Neuronal stem cell (in vitro differentiated cells): ENCODE data around the gene AMZ1.
"Not testable (repeated sequence)": the region's sequence is repeated elsewhere in the genome, so short reads cannot be mapped to it uniquely, and the experiment has no call there.

Experiments used
- DNase-seq: peaks from one replicate; pipeline ENCODE4 v3.0.0-alpha.2; 2013; ENCODE audit warnings: low spot score
- H2AFZ ChIP-seq: one replicate; pipeline ENCODE4 v1.6.1; 2013; ENCODE audit warnings: mild to moderate bottlenecking, low read length, inconsistent platforms
- H2AK5ac ChIP-seq: 2 replicates; pipeline ENCODE4 v1.6.1; 2013; ENCODE audit warnings: low read depth, mild to moderate bottlenecking, inconsistent platforms, low read length, moderate library complexity, mixed read lengths
- H2BK120ac ChIP-seq: 2 replicates; pipeline ENCODE4 v1.6.1; 2013; ENCODE audit warnings: low read depth, mild to moderate bottlenecking, inconsistent platforms, low read length, moderate library complexity, mixed read lengths
- H2BK12ac ChIP-seq: one replicate; pipeline ENCODE4 v1.6.1; 2013; ENCODE audit warnings: low read length, inconsistent platforms
- H2BK15ac ChIP-seq: 2 replicates; pipeline ENCODE4 v1.6.1; 2013; ENCODE audit warnings: mild to moderate bottlenecking, low read length, inconsistent platforms, mixed read lengths
- H2BK5ac ChIP-seq: one replicate; pipeline ENCODE4 v1.6.1; 2013; ENCODE audit warnings: inconsistent platforms, mild to moderate bottlenecking, low read length, moderate library complexity
- H3K14ac ChIP-seq: one replicate; pipeline ENCODE4 v1.6.1; 2013; ENCODE audit warnings: low read length, inconsistent platforms
- H3K18ac ChIP-seq: 2 replicates; pipeline ENCODE4 v1.6.1; 2013; ENCODE audit warnings: low read length, inconsistent platforms
- H3K23ac ChIP-seq: 2 replicates; pipeline ENCODE4 v1.6.1; 2013; ENCODE audit warnings: low read depth, mild to moderate bottlenecking, mixed read lengths, low read length, inconsistent platforms; ENCODE audit not compliant: poor library complexity
- H3K27ac ChIP-seq: replicated peaks from 3 replicates; pipeline ENCODE4 v1.5.1; 2013; ENCODE audit warnings: low read length, inconsistent platforms
- H3K27me3 ChIP-seq, 3 experiments: 2 replicates each; pipeline ENCODE4 v1.6.1; 2013; ENCODE audit warnings: low read length in 3 of 3, mild to moderate bottlenecking in 2 of 3, inconsistent platforms in 1 of 3, low read depth in 1 of 3, mixed read lengths in 1 of 3, moderate library complexity in 1 of 3; ENCODE audit not compliant: control insufficient read depth in 3 of 3, insufficient read depth in 3 of 3
- H3K36me3 ChIP-seq, 2 donors: replicated peaks in 1 of 2; 2 replicates each; pipeline ENCODE4 v1.6.1; 2013; ENCODE audit warnings: low read length in 2 of 2; ENCODE audit not compliant: control insufficient read depth in 2 of 2, insufficient read depth in 2 of 2
- H3K4ac ChIP-seq: 2 replicates; pipeline ENCODE4 v1.6.1; 2013; ENCODE audit warnings: inconsistent platforms, mild to moderate bottlenecking, low read length, moderate library complexity
- H3K4me1 ChIP-seq, 2 donors: 1 replicate in 1 of 2; 2 replicates in 1 of 2; pipeline ENCODE4 v1.6.1; 2013; ENCODE audit warnings: low read length in 2 of 2, low read depth in 1 of 2; ENCODE audit not compliant: control insufficient read depth in 2 of 2, insufficient read depth in 1 of 2
- H3K4me2 ChIP-seq: one replicate; pipeline ENCODE4 v1.6.1; 2013; ENCODE audit warnings: mild to moderate bottlenecking, low read length, inconsistent platforms; ENCODE audit not compliant: insufficient read depth, poor library complexity, severe bottlenecking
- H3K4me3 ChIP-seq, 2 donors: 2 replicates each; pipeline ENCODE4 v1.5.1; 2013; ENCODE audit warnings: low read length in 2 of 2, mild to moderate bottlenecking in 2 of 2, inconsistent platforms in 1 of 2, moderate library complexity in 1 of 2
- H3K79me1 ChIP-seq: one replicate; pipeline ENCODE4 v1.6.1; 2013; ENCODE audit warnings: low read depth, mild to moderate bottlenecking, inconsistent platforms, low read length, moderate library complexity
- H3K9ac ChIP-seq: one replicate; pipeline ENCODE4 v1.6.1; 2013; ENCODE audit warnings: mild to moderate bottlenecking, low read depth, low read length, inconsistent platforms; ENCODE audit not compliant: poor library complexity
- H3K9me3 ChIP-seq, 2 donors: replicated peaks in 1 of 2; 2 replicates each; pipeline versions ENCODE3 to v1.6.1; 2013; ENCODE audit warnings: low read length in 2 of 2, mild to moderate bottlenecking in 2 of 2, inconsistent platforms in 1 of 2, low read depth in 1 of 2, mixed read lengths in 1 of 2, moderate library complexity in 1 of 2; ENCODE audit not compliant: control insufficient read depth in 2 of 2, insufficient read depth in 1 of 2
- H4K8ac ChIP-seq: one replicate; pipeline ENCODE4 v1.6.1; 2013; ENCODE audit warnings: low read depth, mild to moderate bottlenecking, inconsistent platforms, low read length, moderate library complexity
- H4K91ac ChIP-seq: one replicate; pipeline ENCODE4 v1.6.1; 2013; ENCODE audit warnings: low read length, low read depth, mild to moderate bottlenecking, inconsistent platforms; ENCODE audit not compliant: poor library complexity
- WGBS, 2 donors: extraction: QIAGEN DNeasy Blood & Tissue Kit; methylation state at CpG; one replicate each; pipeline ENCODE4 v1.1.7; 2013; ENCODE audit warnings: missing lambda C conversion rate in 2 of 2, mixed read lengths in 1 of 2; ENCODE audit not compliant: insufficient read length in 2 of 2, insufficient replicate concordance in 1 of 2; ENCODE audit errors: extremely low coverage in 2 of 2; 5-methylcytosine and 5-hydroxymethylcytosine counted together

Gene AMZ1

DNA sequence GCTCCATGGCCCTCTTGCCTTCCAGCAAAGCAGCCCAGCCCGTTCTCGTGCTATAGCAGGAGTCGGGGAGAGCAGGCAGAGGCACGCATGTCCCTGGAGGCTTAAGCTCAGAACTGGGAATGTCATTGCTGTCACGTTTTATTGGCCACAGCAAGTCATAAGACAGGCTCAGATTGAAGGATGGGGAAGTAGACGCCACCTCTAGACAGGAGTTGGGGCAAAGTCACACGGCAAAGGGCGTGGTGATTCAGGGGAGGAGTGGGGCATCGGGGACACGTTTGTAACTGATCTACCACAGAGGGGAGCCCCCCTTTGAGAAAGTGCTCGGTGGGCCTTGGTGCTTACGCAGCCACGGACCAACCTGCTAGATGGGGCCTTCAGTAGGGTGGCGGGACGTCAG lies 9.5 kb upstream of the AMZ1 start:
- H3K27ac ChIP-seq, H3K27me3 ChIP-seq, H3K36me3 ChIP-seq, H3K9ac ChIP-seq, H3K23ac ChIP-seq, H3K9me3 ChIP-seq, H3K4me2 ChIP-seq, H2AK5ac ChIP-seq, H4K8ac ChIP-seq, H2AFZ ChIP-seq, H2BK15ac ChIP-seq, H4K91ac ChIP-seq, H2BK12ac ChIP-seq, H2BK5ac ChIP-seq, H3K4ac ChIP-seq, H3K4me3 ChIP-seq, DNase-seq, H3K14ac ChIP-seq, H3K79me1 ChIP-seq, H3K18ac ChIP-seq, H3K4me1 ChIP-seq, H2BK120ac ChIP-seq: not testable (repeated sequence)
- WGBS, 2 donors = no CpG with 5 or more reads among the region's 15 CpGs

DNA sequence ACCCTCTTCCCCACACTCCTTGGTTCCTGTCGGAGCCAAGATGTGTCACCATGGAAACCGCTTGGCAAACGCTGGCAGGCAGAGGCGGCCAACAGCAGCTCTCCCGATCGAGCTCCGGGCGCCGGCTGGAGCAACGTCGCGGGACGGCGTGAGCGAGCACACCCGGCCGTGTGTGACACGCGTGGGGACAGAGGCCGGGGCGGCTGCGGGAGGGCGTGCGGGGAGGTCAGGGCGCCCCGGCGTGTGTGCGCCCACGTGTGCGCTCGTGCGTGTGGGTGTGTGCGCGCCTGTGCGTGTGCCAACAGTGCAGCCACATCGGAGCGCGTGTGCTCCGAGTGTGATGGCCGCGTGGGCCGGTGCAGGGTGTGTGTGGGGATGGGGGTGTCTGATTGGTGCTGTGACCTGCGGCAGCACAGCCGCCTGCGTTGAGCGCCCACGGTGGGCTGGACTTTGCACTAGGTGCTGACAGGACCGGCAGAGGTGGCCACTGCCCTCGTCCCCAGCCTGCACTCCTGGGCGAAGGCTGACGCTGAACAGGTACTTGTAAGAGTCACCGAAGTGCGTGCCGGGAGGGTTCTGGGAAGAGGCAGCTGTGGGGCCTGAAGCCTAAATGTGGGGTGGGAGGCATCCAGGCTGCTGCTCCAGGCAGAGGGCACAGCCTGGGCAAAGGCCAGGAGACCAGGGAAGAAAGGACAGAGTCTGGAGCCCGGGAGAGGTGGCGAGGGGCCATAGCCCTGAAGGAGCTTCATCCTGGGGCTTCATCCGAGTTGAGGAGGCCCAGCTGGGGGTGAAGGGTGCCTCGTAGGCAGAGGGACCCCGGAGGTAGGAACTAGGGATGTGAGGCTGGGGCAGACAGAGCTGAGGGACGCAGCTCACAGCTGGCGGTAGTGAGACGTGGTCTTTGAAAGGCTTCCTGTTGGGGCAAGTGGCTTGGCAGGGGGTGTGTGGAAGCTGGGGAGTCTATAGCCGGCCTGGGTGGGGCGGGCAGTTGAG lies 8.6 kb upstream of the AMZ1 start:
- H2BK12ac ChIP-seq = peak overlapping the region; percentile 30
- H4K91ac ChIP-seq, H3K9ac ChIP-seq, H3K4me1 ChIP-seq, H3K27ac ChIP-seq, H3K79me1 ChIP-seq, H3K23ac ChIP-seq, H2AFZ ChIP-seq, H3K4me2 ChIP-seq, H3K4ac ChIP-seq, H3K9me3 ChIP-seq, DNase-seq, H3K14ac ChIP-seq, H3K27me3 ChIP-seq, H3K36me3 ChIP-seq, H3K4me3 ChIP-seq, H4K8ac ChIP-seq, H2BK120ac ChIP-seq: not testable (repeated sequence)
- H3K18ac ChIP-seq = peak overlapping the region; percentile 31
- H2BK5ac ChIP-seq = peak overlapping the region; percentile 88
- WGBS, 2 donors = no CpG with 5 or more reads among the region's 64 CpGs
- peak overlapping the region; percentile 28 for H2AK5ac ChIP-seq
- peak overlapping the region; percentile 54 for H2BK15ac ChIP-seq

DNA sequence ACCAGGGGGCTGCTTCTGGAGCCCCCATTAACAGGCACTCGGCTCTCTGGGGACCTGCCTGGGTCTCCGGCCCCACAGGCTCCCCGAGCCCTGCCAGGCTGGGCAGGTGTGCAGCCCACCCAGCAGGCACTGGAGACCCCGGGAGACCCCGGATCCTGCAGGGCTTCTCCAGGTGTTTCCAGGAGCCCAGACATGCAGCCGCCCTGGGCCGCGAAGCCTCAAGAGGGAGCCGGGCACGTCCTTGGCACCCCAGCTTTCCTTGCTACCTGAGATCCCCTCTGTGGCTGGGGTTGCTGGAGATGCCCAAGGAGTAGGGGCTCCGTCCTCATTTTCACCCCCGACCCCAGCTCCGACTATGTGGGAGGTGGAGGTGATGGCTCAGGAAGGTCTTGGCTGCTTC lies 7.7 kb upstream of the AMZ1 start:
- Histone ChIP-seq H3K9ac (no peak overlapping the region), H3K27ac (no peak overlapping the region), H3K4me2 (no peak overlapping the region), H3K23ac (no peak overlapping the region), H3K36me3 (no peaks in the 10 kb centered on the region), H3K27me3 (no peaks in the 10 kb centered on the region), H2BK15ac (peak overlapping the region; percentile 38), H2AFZ (no peak overlapping the region), H3K18ac (peak overlapping the region; percentile 86), H3K14ac (no peak overlapping the region), H4K8ac (no peak overlapping the region), H2BK120ac (peak overlapping the region; percentile 74), H3K9me3 (peaks cover 2 to 10% of the 10 kb centered on the region in 2 donors), H3K4ac (no peak overlapping the region), H2BK12ac (peak overlapping the region; percentile 47), H2BK5ac (peak overlapping the region; percentile 88), H4K91ac (no peak overlapping the region), H3K4me1 (peaks cover 0 to 9% of the 10 kb centered on the region in 2 donors), H2AK5ac (peak overlapping the region; percentile 95), H3K79me1 (no peaks in the 10 kb centered on the region), H3K4me3 (peak overlapping the region in 1 of 2 donors; percentile 52)
- WGBS, 2 donors = no CpG with 5 or more reads among the region's 13 CpGs
- no peak for DNase-seq

DNA sequence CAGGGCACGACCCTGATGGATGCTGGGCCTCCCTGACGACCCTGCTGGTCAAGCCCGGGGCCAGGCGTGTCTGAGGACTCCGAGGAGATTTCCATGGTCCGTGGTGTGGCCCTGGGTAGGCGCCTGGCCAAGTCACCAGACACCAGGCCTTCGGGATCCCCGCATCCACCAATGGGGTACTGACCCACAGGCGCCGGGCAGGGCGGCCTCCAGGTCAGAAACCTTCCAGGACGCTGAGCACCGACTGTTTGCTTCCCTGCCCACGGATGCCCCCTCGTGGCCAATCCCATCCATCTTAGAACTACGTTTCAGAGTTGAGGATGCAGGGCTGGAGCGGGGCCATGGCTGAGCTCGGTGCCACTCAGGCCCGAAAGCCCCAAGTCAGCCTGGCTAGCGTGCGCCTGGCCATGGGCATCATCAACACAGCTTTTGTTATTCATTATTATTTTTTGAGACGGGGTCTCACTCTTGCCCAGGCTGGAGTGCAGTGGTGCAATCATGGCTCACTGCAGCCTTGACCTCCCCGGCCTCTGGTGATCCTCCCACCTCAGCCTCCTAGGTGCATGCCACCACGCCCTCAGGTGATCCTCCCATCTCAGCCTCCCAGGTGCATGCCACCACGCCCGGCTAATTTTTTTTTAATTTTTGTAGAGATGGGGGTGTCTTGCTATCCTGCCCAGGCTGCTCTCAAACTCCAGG lies 7.1 kb upstream of the AMZ1 start:
- H2BK120ac ChIP-seq = peak overlapping the region; percentile 74
- WGBS, 2 donors = no CpG with 5 or more reads among the region's 27 CpGs
- H2BK12ac ChIP-seq = peak overlapping the region; percentile 47
- H3K4me3 ChIP-seq = no peak overlapping the region
- H3K79me1 ChIP-seq = no peaks in the 10 kb centered on the region
- no peak overlapping the region for H3K4me2 ChIP-seq
- DNase-seq = peak; percentile 62
- H4K91ac ChIP-seq = no peak overlapping the region
- H2BK15ac ChIP-seq = peak overlapping the region; percentile 49
- H3K27ac ChIP-seq = no peak overlapping the region
- H2AFZ ChIP-seq = peak overlapping the region; percentile 35
- H3K4ac ChIP-seq = no peak overlapping the region
- H4K8ac ChIP-seq = no peak overlapping the region
- H2AK5ac ChIP-seq = peak overlapping the region; percentile 95
- no peak overlapping the region for H3K14ac ChIP-seq
- peaks cover 0 to 10% of the 10 kb centered on the region in 2 donors for H3K9me3 ChIP-seq
- H3K23ac ChIP-seq = peak overlapping the region; percentile 65
- H3K36me3 ChIP-seq = no peaks in the 10 kb centered on the region
- H3K18ac ChIP-seq = peak overlapping the region; percentile 86
- H2BK5ac ChIP-seq = no peak overlapping the region
- H3K27me3 ChIP-seq = peaks cover 0 to 3% (median 0%) of the 10 kb centered on the region in 3 experiments
- no peak overlapping the region for H3K9ac ChIP-seq
- peaks cover 0 to 9% of the 10 kb centered on the region in 2 donors for H3K4me1 ChIP-seq
